ENCODE measurements around the gene FAM83F.

- TF ChIP-seq, protein P1, sequence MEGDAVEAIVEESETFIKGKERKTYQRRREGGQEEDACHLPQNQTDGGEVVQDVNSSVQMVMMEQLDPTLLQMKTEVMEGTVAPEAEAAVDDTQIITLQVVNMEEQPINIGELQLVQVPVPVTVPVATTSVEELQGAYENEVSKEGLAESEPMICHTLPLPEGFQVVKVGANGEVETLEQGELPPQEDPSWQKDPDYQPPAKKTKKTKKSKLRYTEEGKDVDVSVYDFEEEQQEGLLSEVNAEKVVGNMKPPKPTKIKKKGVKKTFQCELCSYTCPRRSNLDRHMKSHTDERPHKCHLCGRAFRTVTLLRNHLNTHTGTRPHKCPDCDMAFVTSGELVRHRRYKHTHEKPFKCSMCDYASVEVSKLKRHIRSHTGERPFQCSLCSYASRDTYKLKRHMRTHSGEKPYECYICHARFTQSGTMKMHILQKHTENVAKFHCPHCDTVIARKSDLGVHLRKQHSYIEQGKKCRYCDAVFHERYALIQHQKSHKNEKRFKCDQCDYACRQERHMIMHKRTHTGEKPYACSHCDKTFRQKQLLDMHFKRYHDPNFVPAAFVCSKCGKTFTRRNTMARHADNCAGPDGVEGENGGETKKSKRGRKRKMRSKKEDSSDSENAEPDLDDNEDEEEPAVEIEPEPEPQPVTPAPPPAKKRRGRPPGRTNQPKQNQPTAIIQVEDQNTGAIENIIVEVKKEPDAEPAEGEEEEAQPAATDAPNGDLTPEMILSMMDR (IDR thresholded peaks at IDR 0.05): no peak
- TF ChIP-seq POLR2A (IDR thresholded peaks at IDR 0.05): no peak
- TF ChIP-seq POLR2AphosphoS5 (IDR thresholded peaks at IDR 0.05; ENCODE audit: insufficient read depth in 1 of 2, low read depth in 1 of 2): no peak
Observed at GRCh38 chr22:40041366-40042137, 46.8 kb downstream of the FAM83F start.

Data from vagina (tissue), 2 donors.